Lung (tissue), 12 donors: ENCODE data around the gene CARD11. TPM values are rescaled to one million over a fixed set of nuclear protein-coding genes. Genes with fewer than 3 reads are reported as not detected.

Source experiments
- ATAC-seq: fragments of 200-7000 bp; cut with Tn5 transposase; one replicate; pipeline ENCODE4 v1.9.1; 2020; ENCODE audit warnings: moderate number of reproducible peaks; ENCODE audit not compliant: insufficient read depth, low FRiP score
- DNase-seq, 3 donors: peaks; one replicate each; pipeline ENCODE4 v3.0.0-alpha.2; 2013 to 2017
- H3K27ac ChIP-seq, 2 donors: one replicate each; pipeline ENCODE4 v1.5.1; 2013; ENCODE audit warnings: mild to moderate bottlenecking in 2 of 2, moderate library complexity in 2 of 2, control low read depth in 1 of 2, inconsistent platforms in 1 of 2, low read depth in 1 of 2, low read length in 1 of 2
- H3K27me3 ChIP-seq, 3 donors: one replicate each; pipeline ENCODE4 v1.5.1; 2013; ENCODE audit warnings: low read length in 2 of 3; ENCODE audit not compliant: control insufficient read depth in 3 of 3, insufficient read depth in 3 of 3
- H3K36me3 ChIP-seq, 4 donors: one replicate each; pipeline ENCODE4 v1.5.1; 2013; ENCODE audit warnings: low read length in 4 of 4, mild to moderate bottlenecking in 1 of 4, moderate library complexity in 1 of 4; ENCODE audit not compliant: control insufficient read depth in 4 of 4, insufficient read depth in 4 of 4
- H3K4me1 ChIP-seq, 5 donors: one replicate each; pipeline ENCODE4 v1.5.1; 2013; ENCODE audit warnings: low read length in 5 of 5, mild to moderate bottlenecking in 2 of 5, moderate library complexity in 1 of 5; ENCODE audit not compliant: control insufficient read depth in 5 of 5, insufficient read depth in 5 of 5
- H3K4me3 ChIP-seq: one replicate; pipeline ENCODE4 v1.5.1; 2013; ENCODE audit warnings: mild to moderate bottlenecking, control low read depth, moderate library complexity
- H3K9ac ChIP-seq, 2 donors: one replicate each; pipeline ENCODE4 v1.5.1; 2013; ENCODE audit warnings: low read length in 2 of 2, control low read depth in 1 of 2; ENCODE audit not compliant: insufficient read depth in 1 of 2
- H3K9me3 ChIP-seq, 4 donors: one replicate each; pipeline ENCODE4 v1.5.1; 2013; ENCODE audit warnings: low read length in 3 of 4, mild to moderate bottlenecking in 1 of 4, moderate library complexity in 1 of 4; ENCODE audit not compliant: control insufficient read depth in 4 of 4, insufficient read depth in 3 of 4
- CTCF ChIP-seq: IDR thresholded peaks from 2 replicates; pipeline ENCODE4 v1.5.1; 2012; ENCODE audit warnings: mild to moderate bottlenecking; ENCODE audit errors: control extremely low read depth, extremely low read depth
- WGBS, 2 donors: extraction: QIAGEN DNeasy Blood & Tissue Kit; methylation state at CpG; one replicate each; pipeline ENCODE4 v1.1.7; 2013; 5-methylcytosine and 5-hydroxymethylcytosine counted together
- polyA plus RNA-seq, 2 donors: library from polyadenylated mRNA; stranded (reverse); fragments of 200-250 nt; gene quantifications; one replicate each; pipeline ENCODE4 v1.2.1, GENCODE V29; 2013
- total RNA-seq, 2 donors: library from RNA; depleted of rRNA in 1 of 2; stranded (reverse); fragments of >200 nt in 1 of 2; gene quantifications; one replicate each; pipeline ENCODE4 v1.2.1, GENCODE V29; 2014 to 2021
- donor health status: control.
- donor health status: control.
- donor health status: Bipolar disorder and iron deficiency.
- donor health status: healthy.
- donor health status: DM: yes; HTN: yes; CAD: no.

CARD11 gene
- total and polyA plus RNA-seq, 4 donors = 1.5 to 4.3 (median 3.7) TPM

DNA sequence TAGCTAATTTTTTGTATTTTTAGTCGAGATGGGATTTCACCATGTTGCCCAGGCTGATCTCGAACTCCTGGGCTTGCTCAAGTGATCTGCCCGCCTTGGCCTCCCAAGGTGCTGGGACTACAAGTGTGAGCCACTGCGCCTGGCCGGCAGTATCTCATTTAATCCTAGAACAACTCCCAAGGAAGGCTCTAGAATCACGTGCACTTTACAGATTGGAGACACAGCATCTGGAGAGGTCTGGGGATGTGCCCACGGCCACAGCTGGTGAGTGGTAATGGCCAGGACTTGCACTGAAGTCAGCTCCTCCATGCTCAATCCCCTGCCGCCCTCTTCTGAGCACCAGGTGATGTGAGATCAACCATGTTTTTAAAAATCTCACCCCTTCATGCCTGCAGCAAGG, 43.1 kb downstream of the CARD11 start:
- 88 to 92% methylated on average over 8 of the region's 8 CpGs for WGBS, 2 donors
- peaks cover 0 to 6% (median 0%) of the 10 kb centered on the region in 4 donors for H3K9me3 ChIP-seq
- H3K4me3 ChIP-seq = no peak overlapping the region
- H3K27me3 ChIP-seq = no peaks in the 10 kb centered on the region
- no peak overlapping the region for H3K27ac ChIP-seq
- ATAC-seq = no peak
- no peak overlapping the region for H3K9ac ChIP-seq
- peaks cover 0 to 1% (median 0%) of the 10 kb centered on the region in 5 donors for H3K4me1 ChIP-seq
- TF ChIP-seq CTCF = no peak
- no peak for DNase-seq
- H3K36me3 ChIP-seq = no peaks in the 10 kb centered on the region

DNA sequence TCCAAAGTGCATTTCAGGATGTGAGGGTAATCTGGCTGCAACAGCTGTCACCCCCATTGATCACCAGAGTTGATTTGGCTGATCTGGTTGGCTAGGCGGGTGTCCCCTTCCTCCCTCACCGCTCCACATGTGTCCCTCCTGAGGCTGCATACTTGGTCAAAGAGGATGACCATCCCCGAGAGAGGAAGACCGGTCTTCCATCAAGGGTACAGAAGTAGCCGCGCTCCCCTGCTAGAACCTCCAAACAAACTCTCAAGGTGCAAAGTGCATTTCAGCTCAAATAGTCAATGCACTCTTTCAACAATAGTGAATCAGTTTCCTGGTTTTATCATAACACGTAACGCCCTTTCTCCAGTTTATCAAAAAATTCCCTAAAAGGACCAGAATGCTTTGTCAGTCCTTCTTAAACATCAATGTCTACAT, 44.6 kb downstream of the CARD11 start:
- DNase-seq (no peak), ATAC-seq (no peak)
- Histone ChIP-seq H3K27me3 (no peaks in the 10 kb centered on the region), H3K27ac (no peak overlapping the region), H3K9ac (no peak overlapping the region), H3K36me3 (no peaks in the 10 kb centered on the region), H3K4me3 (no peak overlapping the region), H3K9me3 (peaks cover 0 to 10% (median 0%) of the 10 kb centered on the region in 4 donors), H3K4me1 (peaks cover 0 to 1% (median 0%) of the 10 kb centered on the region in 5 donors)
- no peak for TF ChIP-seq CTCF
- WGBS, 2 donors = 86 to 94% methylated on average over 8 of the region's 8 CpGs

- 85 to 91% methylated on average over 10 of the region's 10 CpGs for WGBS, 2 donors
- no peak for ATAC-seq
- no peak for TF ChIP-seq CTCF
Measured at GRCh38 chr7:2997014-2997413, 46.7 kb downstream of the CARD11 start.

GRCh38 chr7:2996141-2996540, 47.5 kb downstream of the CARD11 start:
- no peaks in the 10 kb centered on the region for H3K36me3 ChIP-seq
- peaks cover 0 to 9% (median 2%) of the 10 kb centered on the region in 4 donors for H3K9me3 ChIP-seq
- no peak overlapping the region for H3K27ac ChIP-seq
- no peak overlapping the region for H3K9ac ChIP-seq
- no peak overlapping the region for H3K4me3 ChIP-seq
- H3K4me1 ChIP-seq = no peaks in the 10 kb centered on the region
- ATAC-seq (no peak), DNase-seq (peak in 2 of 3 donors; percentile 9 to 21)
- no peaks in the 10 kb centered on the region for H3K27me3 ChIP-seq
- no peak for TF ChIP-seq CTCF
- 81 to 91% methylated on average over 4 of the region's 4 CpGs for WGBS, 2 donors

More at GRCh38 chr7:2997014-2997413, 46.7 kb downstream of the CARD11 start:
- Histone ChIP-seq H3K4me3 (no peak overlapping the region), H3K27ac (no peak overlapping the region), H3K9ac (no peak overlapping the region), H3K27me3 (no peaks in the 10 kb centered on the region), H3K9me3 (peaks cover 0 to 9% (median under 1%) of the 10 kb centered on the region in 4 donors), H3K36me3 (no peaks in the 10 kb centered on the region), H3K4me1 (no peaks in the 10 kb centered on the region)
- DNase-seq = no peak
